Prostate gland (tissue), 2 donors: ENCODE data around the gene PGM5.

Experiments
- POLR2A ChIP-seq: fragments of 450-650 bp; IDR thresholded peaks from one replicate; pipeline ENCODE4 v1.6.1; 2016; ENCODE audit warnings: antibody characterized with exemption, mild to moderate bottlenecking
- POLR2AphosphoS5 ChIP-seq: sonication (generic); formaldehyde crosslinking; IDR thresholded peaks from one replicate; pipeline ENCODE4 v1.6.1; 2017; ENCODE audit warnings: antibody characterized with exemption
- TF ChIP-seq, protein P1 (sequence below), 4 experiments: fragments of 200-600 bp in 2 of 4; fragments of 450-650 bp in 2 of 4; sonication (generic) in 2 of 4; IDR thresholded peaks; 1 replicate in 3 of 4; 2 replicates in 1 of 4; pipeline ENCODE4 v1.5.1; 2016 to 2019; ENCODE audit warnings: antibody characterized with exemption in 4 of 4, mild to moderate bottlenecking in 2 of 4, moderate library complexity in 2 of 4

DNA sequence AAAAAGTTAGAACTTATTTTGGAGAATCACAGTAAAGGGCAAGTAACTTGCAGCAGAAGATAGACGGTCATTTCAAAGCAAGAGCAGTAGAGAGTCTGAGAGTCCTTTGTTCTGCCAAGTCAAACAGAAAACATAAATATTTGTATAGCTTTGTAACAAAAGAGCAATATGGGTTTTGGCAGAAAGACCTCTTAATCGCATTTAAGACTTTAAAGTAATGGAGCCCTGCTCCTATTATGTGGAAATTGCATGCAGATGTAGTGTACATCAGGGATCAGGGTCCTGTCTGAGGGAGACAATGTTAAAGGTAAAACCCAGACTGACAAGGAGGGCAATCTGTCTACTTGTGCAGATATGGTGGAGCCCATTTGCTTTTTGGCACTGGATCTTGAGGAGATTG, 87.2 kb downstream of the PGM5 start:
- no peak for TF ChIP-seq POLR2A
- TF ChIP-seq, protein P1, sequence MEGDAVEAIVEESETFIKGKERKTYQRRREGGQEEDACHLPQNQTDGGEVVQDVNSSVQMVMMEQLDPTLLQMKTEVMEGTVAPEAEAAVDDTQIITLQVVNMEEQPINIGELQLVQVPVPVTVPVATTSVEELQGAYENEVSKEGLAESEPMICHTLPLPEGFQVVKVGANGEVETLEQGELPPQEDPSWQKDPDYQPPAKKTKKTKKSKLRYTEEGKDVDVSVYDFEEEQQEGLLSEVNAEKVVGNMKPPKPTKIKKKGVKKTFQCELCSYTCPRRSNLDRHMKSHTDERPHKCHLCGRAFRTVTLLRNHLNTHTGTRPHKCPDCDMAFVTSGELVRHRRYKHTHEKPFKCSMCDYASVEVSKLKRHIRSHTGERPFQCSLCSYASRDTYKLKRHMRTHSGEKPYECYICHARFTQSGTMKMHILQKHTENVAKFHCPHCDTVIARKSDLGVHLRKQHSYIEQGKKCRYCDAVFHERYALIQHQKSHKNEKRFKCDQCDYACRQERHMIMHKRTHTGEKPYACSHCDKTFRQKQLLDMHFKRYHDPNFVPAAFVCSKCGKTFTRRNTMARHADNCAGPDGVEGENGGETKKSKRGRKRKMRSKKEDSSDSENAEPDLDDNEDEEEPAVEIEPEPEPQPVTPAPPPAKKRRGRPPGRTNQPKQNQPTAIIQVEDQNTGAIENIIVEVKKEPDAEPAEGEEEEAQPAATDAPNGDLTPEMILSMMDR (IDR thresholded peaks at IDR 0.05): no peak
- peak; percentile 57 for TF ChIP-seq POLR2AphosphoS5
